Measurements from ENCODE around the gene SMYD3. TPM values are rescaled to one million over a fixed set of nuclear protein-coding genes. Genes with fewer than 3 reads are reported as not detected.

SMYD3 gene
- total and polyA plus RNA-seq, 2 of the 4 experiments (the other 2 are of a cell fraction): 26.5 to 37.6 TPM

GRCh38 chr1:246295340-246295739, 211.7 kb downstream of the SMYD3 start:
- H2BK20ac ChIP-seq (ENCODE audit: low read depth, low read length): no peak overlapping the region
- no peak overlapping the region for H3K23ac ChIP-seq (ENCODE audit: low read depth, low read length)
- no peaks in the 10 kb centered on the region for H3K36me3 ChIP-seq (ENCODE audit: control insufficient read depth, insufficient read depth, low read length)
- no peak overlapping the region for H3K4ac ChIP-seq (ENCODE audit: low read depth, low read length)
- DNase-seq (no peak), ATAC-seq (ENCODE audit: low read depth) (no peak)
- in situ Hi-C loops (cut with MboI; ENCODE audit: low sequenced_read_pairs) (no loop called here), dilution Hi-C loops (cut with HindIII; ENCODE audit: low sequenced_read_pairs, unreplicated experiment) (no loop called here), intact Hi-C loops (cut with micrococcal nuclease) (no loop called here)
- H3K9me1 ChIP-seq (ENCODE audit: insufficient read depth, low read length): no peaks in the 10 kb centered on the region
- H2BK5ac ChIP-seq (ENCODE audit: low read depth, low read length, poor library complexity, severe bottlenecking): no peak overlapping the region
- no peak overlapping the region for H3K27ac ChIP-seq (ENCODE audit: insufficient read depth, low read length)
- no CpG with 5 or more reads among the region's 2 CpGs for WGBS, 2 experiments (ENCODE audit: extremely low coverage in 2 of 2, insufficient read length in 1 of 2)
- no peaks in the 10 kb centered on the region; the same call in 1 of the 2 replicates for H3K4me1 ChIP-seq (ENCODE audit: control insufficient read depth, insufficient read depth, low read length)
- no TSS peak for BruUV-seq (replicated peaks)
- H3K9me3 ChIP-seq (ENCODE audit: control insufficient read depth, insufficient read depth, low read length): no peaks in the 10 kb centered on the region
- H4K20me1 ChIP-seq (ENCODE audit: insufficient read depth, low read length): no peaks in the 10 kb centered on the region
- H4K5ac ChIP-seq (ENCODE audit: low read depth, low read length): no peak overlapping the region
- no peak for TF ChIP-seq MAZ (IDR thresholded peaks at IDR 0.05; ENCODE audit: borderline replicate concordance, low read depth, low read length)
- TF ChIP-seq RAD21 (IDR thresholded peaks at IDR 0.05; ENCODE audit: low read length): no peak
- TF ChIP-seq, protein P1, sequence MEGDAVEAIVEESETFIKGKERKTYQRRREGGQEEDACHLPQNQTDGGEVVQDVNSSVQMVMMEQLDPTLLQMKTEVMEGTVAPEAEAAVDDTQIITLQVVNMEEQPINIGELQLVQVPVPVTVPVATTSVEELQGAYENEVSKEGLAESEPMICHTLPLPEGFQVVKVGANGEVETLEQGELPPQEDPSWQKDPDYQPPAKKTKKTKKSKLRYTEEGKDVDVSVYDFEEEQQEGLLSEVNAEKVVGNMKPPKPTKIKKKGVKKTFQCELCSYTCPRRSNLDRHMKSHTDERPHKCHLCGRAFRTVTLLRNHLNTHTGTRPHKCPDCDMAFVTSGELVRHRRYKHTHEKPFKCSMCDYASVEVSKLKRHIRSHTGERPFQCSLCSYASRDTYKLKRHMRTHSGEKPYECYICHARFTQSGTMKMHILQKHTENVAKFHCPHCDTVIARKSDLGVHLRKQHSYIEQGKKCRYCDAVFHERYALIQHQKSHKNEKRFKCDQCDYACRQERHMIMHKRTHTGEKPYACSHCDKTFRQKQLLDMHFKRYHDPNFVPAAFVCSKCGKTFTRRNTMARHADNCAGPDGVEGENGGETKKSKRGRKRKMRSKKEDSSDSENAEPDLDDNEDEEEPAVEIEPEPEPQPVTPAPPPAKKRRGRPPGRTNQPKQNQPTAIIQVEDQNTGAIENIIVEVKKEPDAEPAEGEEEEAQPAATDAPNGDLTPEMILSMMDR (conservative IDR thresholded peaks at IDR 0.05; ENCODE audit: low read depth, low read length): no peak
- TF ChIP-seq, protein P2, sequence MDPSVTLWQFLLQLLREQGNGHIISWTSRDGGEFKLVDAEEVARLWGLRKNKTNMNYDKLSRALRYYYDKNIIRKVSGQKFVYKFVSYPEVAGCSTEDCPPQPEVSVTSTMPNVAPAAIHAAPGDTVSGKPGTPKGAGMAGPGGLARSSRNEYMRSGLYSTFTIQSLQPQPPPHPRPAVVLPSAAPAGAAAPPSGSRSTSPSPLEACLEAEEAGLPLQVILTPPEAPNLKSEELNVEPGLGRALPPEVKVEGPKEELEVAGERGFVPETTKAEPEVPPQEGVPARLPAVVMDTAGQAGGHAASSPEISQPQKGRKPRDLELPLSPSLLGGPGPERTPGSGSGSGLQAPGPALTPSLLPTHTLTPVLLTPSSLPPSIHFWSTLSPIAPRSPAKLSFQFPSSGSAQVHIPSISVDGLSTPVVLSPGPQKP (IDR thresholded peaks at IDR 0.05; ENCODE audit: borderline replicate concordance, low read depth, low read length): no peak
- no peak for TF ChIP-seq CEBPB (IDR thresholded peaks at IDR 0.05; ENCODE audit: low read depth, low read length)
- no peak for TF ChIP-seq NFE2L2 (IDR thresholded peaks at IDR 0.05; ENCODE audit: low read depth, low read length)
- no peak overlapping the region for H2AFZ ChIP-seq (replicated peaks; ENCODE audit: low read length, poor library complexity)
- no peak overlapping the region for H3K14ac ChIP-seq (replicated peaks; ENCODE audit: low read depth, low read length)
- no peak overlapping the region for H4K91ac ChIP-seq (ENCODE audit: insufficient read depth, low read depth, low read length)
- no peak overlapping the region for H2BK15ac ChIP-seq (ENCODE audit: low read depth, low read length)
- H3K56ac ChIP-seq (ENCODE audit: extremely low read depth, insufficient read depth, low read length): no peak overlapping the region
- H3K18ac ChIP-seq (ENCODE audit: low read depth, low read length): no peak overlapping the region
- no peak overlapping the region for H3K4me3 ChIP-seq (ENCODE audit: insufficient read depth, low read depth, low read length)
- no peak overlapping the region for H3K9ac ChIP-seq (ENCODE audit: low read depth, low read length)
- H2AK9ac ChIP-seq (replicated peaks; ENCODE audit: low read depth, low read length, poor library complexity): no peak overlapping the region
- no peak overlapping the region for H3K4me2 ChIP-seq (ENCODE audit: low read depth, low read length)
- H3K79me1 ChIP-seq (ENCODE audit: low read depth in 1 of 2, low read length in 2 of 2): peaks cover 0 to 3% of the 10 kb centered on the region in 2 experiments; a peak in 1 of 4 replicates
- no peak overlapping the region for H2AK5ac ChIP-seq (ENCODE audit: low read depth, low read length)
- ChIA-PET POLR2A (ENCODE audit: unreplicated experiment) (no interaction called here), CTCF (no interaction called here)
- no peak overlapping the region for H4K8ac ChIP-seq (ENCODE audit: low read depth in 2 of 2, low read length in 2 of 2)
- no peak overlapping the region for H2BK120ac ChIP-seq (ENCODE audit: low read depth, low read length)
- no peaks in the 10 kb centered on the region for H3K27me3 ChIP-seq (ENCODE audit: control insufficient read depth, insufficient read depth, low read length)
